ENCODE results near the gene ADAMTSL3. TPM values are rescaled to one million over a fixed set of nuclear protein-coding genes. Genes with fewer than 3 reads are reported as not detected.

ADAMTSL3 gene
- total RNA-seq, 1 experiment from 2014 or later: 1.8 TPM

GRCh38 chr15:83697716-83698115 lies 43.8 kb downstream of the ADAMTSL3 start:
- Mint-ChIP-seq H3K27ac (no peak overlapping the region), H3K27me3 (ENCODE audit: low read depth) (no peaks in the 10 kb centered on the region; the same call in none of the 2 replicates), H3K9me3 (peaks cover 31% of the 10 kb centered on the region), H3K4me1 (peaks cover 25% of the 10 kb centered on the region), H3K4me3 (no peak overlapping the region), H3K36me3 (peaks cover 6% of the 10 kb centered on the region; the same call in 1 of the 2 replicates)
- POLR2A ChIA-PET: no interaction called here
- ATAC-seq (no peak), DNase-seq (ENCODE audit: low spot score) (no peak)
- TF ChIP-seq RELA (CRISPR knock-in tag; IDR thresholded peaks at IDR 0.05; ENCODE audit: borderline replicate concordance): no peak
- no peak for TF ChIP-seq MXD4 (CRISPR knock-in tag; IDR thresholded peaks at IDR 0.05; ENCODE audit: borderline replicate concordance)
- TF ChIP-seq USF2 (CRISPR knock-in tag; IDR thresholded peaks at IDR 0.05): no peak
- no peak for TF ChIP-seq SOX15 (CRISPR knock-in tag; IDR thresholded peaks at IDR 0.05)
- no peak for TF ChIP-seq SP1 (CRISPR knock-in tag; conservative IDR thresholded peaks at IDR 0.05)
- TF ChIP-seq PRRX2 (CRISPR knock-in tag; IDR thresholded peaks at IDR 0.05): no peak
- TF ChIP-seq CDX4 (CRISPR knock-in tag; IDR thresholded peaks at IDR 0.05; ENCODE audit: borderline replicate concordance): no peak
- no peak for TF ChIP-seq CREB1 (CRISPR knock-in tag; IDR thresholded peaks at IDR 0.05)
- TF ChIP-seq NFATC4 (CRISPR knock-in tag; IDR thresholded peaks at IDR 0.05): no peak
- TF ChIP-seq ATF6 (CRISPR knock-in tag; IDR thresholded peaks at IDR 0.05): no peak
- TF ChIP-seq NR3C1 (CRISPR knock-in tag; conservative IDR thresholded peaks at IDR 0.05; ENCODE audit: low read depth): no peak
- TF ChIP-seq MLX (CRISPR knock-in tag; IDR thresholded peaks at IDR 0.05): no peak
- no peak for TF ChIP-seq ZNF232 (CRISPR knock-in tag; IDR thresholded peaks at IDR 0.05)
- TF ChIP-seq PREB (CRISPR knock-in tag; IDR thresholded peaks at IDR 0.05; ENCODE audit: borderline replicate concordance): no peak
- no peak for TF ChIP-seq ZNF263 (CRISPR knock-in tag; IDR thresholded peaks at IDR 0.05; ENCODE audit: low read depth)
- CTCF ChIA-PET: interaction anchor here (1.1 kb wide), 1 partner anchor 40 kb away, joined by 3 read pairs; no protein-coding TSS in a partner anchor

GRCh38 chr15:83698294-83698693 lies 44.4 kb downstream of the ADAMTSL3 start:
- H3K9me3 Mint-ChIP-seq: peaks cover 37% of the 10 kb centered on the region
- ChIA-PET CTCF (interaction anchor here (1.1 kb wide), 1 partner anchor 41 kb away, joined by 3 read pairs; no protein-coding TSS in a partner anchor), POLR2A (no interaction called here)
- no peak overlapping the region for H3K27ac Mint-ChIP-seq
- H3K4me3 Mint-ChIP-seq: no peak overlapping the region
- DNase-seq (ENCODE audit: low spot score) (no peak), ATAC-seq (no peak)
- peaks cover 6% of the 10 kb centered on the region; the same call in 1 of the 2 replicates for H3K36me3 Mint-ChIP-seq
- H3K4me1 Mint-ChIP-seq: peaks cover 23% of the 10 kb centered on the region
- no peaks in the 10 kb centered on the region; the same call in none of the 2 replicates for H3K27me3 Mint-ChIP-seq (ENCODE audit: low read depth)
- TF ChIP-seq ATF1 (CRISPR knock-in tag; IDR thresholded peaks at IDR 0.05) (no peak), TEAD1 (CRISPR knock-in tag; IDR thresholded peaks at IDR 0.05) (no peak), ZNF138 (CRISPR knock-in tag; conservative IDR thresholded peaks at IDR 0.05) (no peak), JAZF1 (CRISPR knock-in tag; IDR thresholded peaks at IDR 0.05) (no peak), ZNF317 (CRISPR knock-in tag; IDR thresholded peaks at IDR 0.05; ENCODE audit: borderline replicate concordance, low read depth) (no peak), ELF4 (CRISPR knock-in tag; IDR thresholded peaks at IDR 0.05; ENCODE audit: low read depth) (no peak), PRDM15 (CRISPR knock-in tag; IDR thresholded peaks at IDR 0.05) (no peak), PRRX2 (CRISPR knock-in tag; IDR thresholded peaks at IDR 0.05) (no peak), IRF1 (CRISPR knock-in tag; IDR thresholded peaks at IDR 0.05) (no peak), KAT7 (CRISPR knock-in tag; IDR thresholded peaks at IDR 0.05; ENCODE audit: borderline replicate concordance) (no peak), FOXP1 (CRISPR knock-in tag; IDR thresholded peaks at IDR 0.05; ENCODE audit: borderline replicate concordance) (no peak), SMAD4 (CRISPR knock-in tag; IDR thresholded peaks at IDR 0.05) (no peak), NFE2L1 (CRISPR knock-in tag; IDR thresholded peaks at IDR 0.05) (no peak), GRHL2 (CRISPR knock-in tag; IDR thresholded peaks at IDR 0.05; ENCODE audit: insufficient replicate concordance, severe bottlenecking) (no peak)
